MM.1S (cell line): ENCODE measurements around the gene ARHGAP1.

Experiments
- EZH2 ChIP-seq: fragments of 300-600 bp; sonication (generic); optimal IDR thresholded peaks from 2 replicates; pipeline ENCODE3; 2017; ENCODE audit warnings: low read depth, mild to moderate bottlenecking, antibody characterized with exemption, low read length, mixed read lengths
- EZH2phosphoT487 ChIP-seq: fragments of 300-600 bp; sonication (generic); IDR thresholded peaks from 2 replicates; pipeline ENCODE4 v1.6.1; 2018; ENCODE audit warnings: antibody characterized with exemption, low read length
- TF ChIP-seq, protein P1 (sequence below): fragments of 300-600 bp; sonication (generic); IDR thresholded peaks from 2 replicates; pipeline ENCODE4 v1.5.1; 2016; ENCODE audit warnings: antibody characterized with exemption, low read length, mixed read lengths

DNA sequence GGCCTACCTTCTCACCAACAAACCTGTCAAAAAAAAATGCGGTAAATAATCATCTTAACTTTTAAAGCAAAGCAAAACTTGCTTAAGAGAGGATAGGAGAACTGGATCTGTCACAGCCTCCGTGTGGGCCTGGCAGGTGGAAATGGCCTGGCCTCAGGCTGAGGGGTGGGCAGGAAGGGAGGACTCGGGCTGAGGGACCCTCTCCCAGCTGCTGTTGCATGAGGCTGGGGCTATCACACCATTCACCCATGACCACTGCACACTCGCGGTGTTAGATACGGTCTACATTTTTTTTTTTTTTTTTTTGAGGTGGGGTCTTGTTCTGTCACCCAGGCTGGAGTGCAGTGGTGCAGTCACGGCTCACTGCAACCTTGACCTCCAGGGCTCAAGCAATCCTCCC is 24.5 kb downstream of the ARHGAP1 start:
- TF ChIP-seq, protein P1, sequence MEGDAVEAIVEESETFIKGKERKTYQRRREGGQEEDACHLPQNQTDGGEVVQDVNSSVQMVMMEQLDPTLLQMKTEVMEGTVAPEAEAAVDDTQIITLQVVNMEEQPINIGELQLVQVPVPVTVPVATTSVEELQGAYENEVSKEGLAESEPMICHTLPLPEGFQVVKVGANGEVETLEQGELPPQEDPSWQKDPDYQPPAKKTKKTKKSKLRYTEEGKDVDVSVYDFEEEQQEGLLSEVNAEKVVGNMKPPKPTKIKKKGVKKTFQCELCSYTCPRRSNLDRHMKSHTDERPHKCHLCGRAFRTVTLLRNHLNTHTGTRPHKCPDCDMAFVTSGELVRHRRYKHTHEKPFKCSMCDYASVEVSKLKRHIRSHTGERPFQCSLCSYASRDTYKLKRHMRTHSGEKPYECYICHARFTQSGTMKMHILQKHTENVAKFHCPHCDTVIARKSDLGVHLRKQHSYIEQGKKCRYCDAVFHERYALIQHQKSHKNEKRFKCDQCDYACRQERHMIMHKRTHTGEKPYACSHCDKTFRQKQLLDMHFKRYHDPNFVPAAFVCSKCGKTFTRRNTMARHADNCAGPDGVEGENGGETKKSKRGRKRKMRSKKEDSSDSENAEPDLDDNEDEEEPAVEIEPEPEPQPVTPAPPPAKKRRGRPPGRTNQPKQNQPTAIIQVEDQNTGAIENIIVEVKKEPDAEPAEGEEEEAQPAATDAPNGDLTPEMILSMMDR = no peak
- TF ChIP-seq EZH2phosphoT487 (no peak), EZH2 (no peak)
